Activated CD4-positive, alpha-beta memory T cell treated with anti-CD3 and anti-CD28 coated beads for 36 hours (primary cell): Measurements from ENCODE around the gene PSAP. TPM values are rescaled to one million over a fixed set of nuclear protein-coding genes. Genes with fewer than 3 reads are reported as not detected.
A peak's percentile ranks its signal among the peaks of the same experiment; 100 is the strongest.
"Not testable (repeated sequence)": the region's sequence is repeated elsewhere in the genome, so short reads cannot be mapped to it uniquely, and the experiment has no call there.

ENCODE experiments used
- CTCF ChIA-PET: fragments of 350-600 bp; sonication (Branson Sonifier 250); formaldehyde crosslinking; loops from one replicate; lab custom pipeline; 2021; ENCODE audit warnings: antibody characterized with exemption, inconsistent platforms; lab: Charles Lee
- POLR2A ChIA-PET: fragments of 350-600 bp; sonication (Branson Sonifier 250); formaldehyde crosslinking; loops from one replicate; lab custom pipeline; 2021; ENCODE audit warnings: antibody characterized with exemption; lab: Charles Lee
- DNase-seq: peaks from one replicate; pipeline ENCODE4 v3.0.0-alpha.2; 2020
- H3K27ac Mint-ChIP-seq: one replicate; pipeline ENCODE4 v1.8.0; 2021; ENCODE audit warnings: mixed read lengths
- H3K27me3 Mint-ChIP-seq: one replicate; pipeline ENCODE4 v1.8.0; 2021; ENCODE audit warnings: mixed read lengths
- H3K36me3 Mint-ChIP-seq: one replicate; pipeline ENCODE4 v1.8.0; 2021; ENCODE audit warnings: mixed read lengths
- H3K4me1 Mint-ChIP-seq: one replicate; pipeline ENCODE4 v1.8.0; 2021; ENCODE audit warnings: low read depth, mixed read lengths
- H3K4me3 Mint-ChIP-seq: one replicate; pipeline ENCODE4 v1.8.0; 2021; ENCODE audit warnings: mild to moderate bottlenecking, mixed read lengths
- H3K9me3 Mint-ChIP-seq: one replicate; pipeline ENCODE4 v1.8.0; 2021; ENCODE audit warnings: mixed read lengths
- intact Hi-C: fragments of 100-400 bp; cut with micrococcal nuclease; formaldehyde crosslinking; loops from one replicate; pipeline ENCODE4 v1.15.1; 2023
- total RNA-seq, 2 experiments: library from RNA; stranded (reverse); gene quantifications; one replicate each; pipeline ENCODE4 v1.2.3, GENCODE V29; 2021

Gene PSAP
- total RNA-seq, 2 experiments from 2014 or later: 137 to 144 TPM

GRCh38 chr10:71868192-71868697, 17.2 kb upstream of the PSAP start:
- ChIA-PET CTCF (no interaction called here), POLR2A (no interaction called here)
- Mint-ChIP-seq H3K27me3 (peaks cover 7% of the 10 kb centered on the region), H3K36me3 (no peaks in the 10 kb centered on the region), H3K4me3 (no peak overlapping the region), H3K27ac (no peak overlapping the region), H3K4me1 (no peaks in the 10 kb centered on the region), H3K9me3 (no peaks in the 10 kb centered on the region)
- intact Hi-C loops: no loop called here
- peak; percentile 29 for DNase-seq

GRCh38 chr10:71865561-71866041, 14.6 kb upstream of the PSAP start:
- H3K4me1 Mint-ChIP-seq: peaks cover 4% of the 10 kb centered on the region
- no peaks in the 10 kb centered on the region for H3K9me3 Mint-ChIP-seq
- H3K36me3 Mint-ChIP-seq: no peaks in the 10 kb centered on the region
- no peak for DNase-seq
- H3K27ac Mint-ChIP-seq: no peak overlapping the region
- intact Hi-C loops: no loop called here
- ChIA-PET POLR2A (no interaction called here), CTCF (no interaction called here)
- H3K4me3 Mint-ChIP-seq: no peak overlapping the region
- peaks cover 7% of the 10 kb centered on the region for H3K27me3 Mint-ChIP-seq

GRCh38 chr10:71864911-71865361, 13.9 kb upstream of the PSAP start:
- DNase-seq: no peak
- no peak overlapping the region for H3K4me3 Mint-ChIP-seq
- ChIA-PET POLR2A (no interaction called here), CTCF (no interaction called here)
- no peaks in the 10 kb centered on the region for H3K36me3 Mint-ChIP-seq
- peaks cover 7% of the 10 kb centered on the region for H3K27me3 Mint-ChIP-seq
- no peaks in the 10 kb centered on the region for H3K9me3 Mint-ChIP-seq
- no peak overlapping the region for H3K27ac Mint-ChIP-seq
- intact Hi-C loops: no loop called here
- peaks cover 7% of the 10 kb centered on the region for H3K4me1 Mint-ChIP-seq

GRCh38 chr10:71863203-71863602, 12.2 kb upstream of the PSAP start:
- intact Hi-C loops: no loop called here
- Mint-ChIP-seq H3K9me3 (no peaks in the 10 kb centered on the region), H3K27me3 (peaks cover 5% of the 10 kb centered on the region), H3K4me3 (no peak overlapping the region), H3K36me3 (no peaks in the 10 kb centered on the region), H3K27ac (no peak overlapping the region), H3K4me1 (peaks cover 7% of the 10 kb centered on the region)
- CTCF ChIA-PET: no interaction called here
- POLR2A ChIA-PET: no interaction called here
- no peak for DNase-seq

- intact Hi-C loops: no loop called here
- Mint-ChIP-seq H3K9me3 (no peaks in the 10 kb centered on the region), H3K36me3 (no peaks in the 10 kb centered on the region), H3K27ac (peak overlapping the region; percentile 77), H3K27me3 (no peaks in the 10 kb centered on the region), H3K4me1 (peaks cover 7% of the 10 kb centered on the region), H3K4me3 (no peak overlapping the region)
- ChIA-PET CTCF (interaction anchor here (2.7 kb wide), 1 partner anchor 36 kb away, joined by 13 read pairs; no protein-coding TSS in a partner anchor), POLR2A (interaction anchor here (1.2 kb wide), 1 partner anchor 181 kb away, joined by 3 read pairs; no protein-coding TSS in a partner anchor)
- DNase-seq: peak; percentile 71
Measured at GRCh38 chr10:71860243-71861029, 9.4 kb upstream of the PSAP start.

GRCh38 chr10:71857934-71858890, 7.2 kb upstream of the PSAP start:
- intact Hi-C loops: no loop called here
- POLR2A ChIA-PET: no interaction called here
- Mint-ChIP-seq H3K36me3 (no peaks in the 10 kb centered on the region), H3K4me1 (peaks cover 7% of the 10 kb centered on the region), H3K9me3 (no peaks in the 10 kb centered on the region), H3K27me3 (no peaks in the 10 kb centered on the region), H3K27ac (no peak overlapping the region), H3K4me3 (no peak overlapping the region)
- DNase-seq: no peak
- CTCF ChIA-PET: interaction anchor here (2.7 kb wide), 1 partner anchor 38 kb away, joined by 13 read pairs; no protein-coding TSS in a partner anchor

GRCh38 chr10:71856619-71857018, 5.6 kb upstream of the PSAP start:
- POLR2A ChIA-PET: no interaction called here
- H3K4me3 Mint-ChIP-seq: no peak overlapping the region
- H3K36me3 Mint-ChIP-seq: no peaks in the 10 kb centered on the region
- intact Hi-C loops: no loop called here
- no peak for DNase-seq
- H3K27ac Mint-ChIP-seq: no peak overlapping the region
- CTCF ChIA-PET: no interaction called here
- H3K27me3 Mint-ChIP-seq: no peaks in the 10 kb centered on the region
- peaks cover 7% of the 10 kb centered on the region for H3K4me1 Mint-ChIP-seq
- no peaks in the 10 kb centered on the region for H3K9me3 Mint-ChIP-seq

GRCh38 chr10:71854031-71854430, 3.0 kb upstream of the PSAP start:
- Mint-ChIP-seq H3K27me3 (no peaks in the 10 kb centered on the region), H3K36me3 (no peaks in the 10 kb centered on the region), H3K9me3 (no peaks in the 10 kb centered on the region), H3K4me1 (peaks cover 18% of the 10 kb centered on the region), H3K27ac (no peak overlapping the region), H3K4me3 (no peak overlapping the region)
- intact Hi-C loops: loop anchor here (5.0 kb wide), 1 partner anchor 127 kb away; no protein-coding TSS in a partner anchor
- CTCF ChIA-PET: interaction anchor here (1.1 kb wide), 1 partner anchor 43 kb away, joined by 3 read pairs; no protein-coding TSS in a partner anchor
- POLR2A ChIA-PET: interaction anchor here (0.6 kb wide), 1 partner anchor 519 kb away, joined by 3 read pairs; no protein-coding TSS in a partner anchor
- DNase-seq: no peak

- POLR2A ChIA-PET: no interaction called here
- DNase-seq: no peak
- no peaks in the 10 kb centered on the region for H3K9me3 Mint-ChIP-seq
- no peak overlapping the region for H3K4me3 Mint-ChIP-seq
- no peak overlapping the region for H3K27ac Mint-ChIP-seq
- CTCF ChIA-PET: interaction anchor here (0.6 to 1.1 kb wide), 2 partner anchors 41 to 740 kb away, joined by 3 read pairs; no protein-coding TSS in a partner anchor
- H3K36me3 Mint-ChIP-seq: no peaks in the 10 kb centered on the region
- no peaks in the 10 kb centered on the region for H3K27me3 Mint-ChIP-seq
- intact Hi-C loops: loop anchor here (5.0 kb wide), 1 partner anchor 125 kb away; no protein-coding TSS in a partner anchor
- H3K4me1 Mint-ChIP-seq: peaks cover 31% of the 10 kb centered on the region
Measured at GRCh38 chr10:71852355-71852937, 1.4 kb upstream of the PSAP start.

- ChIA-PET CTCF (interaction anchor here (0.6 to 2.1 kb wide), 6 partner anchors 45 to 531 kb away, joined by 3 to 8 read pairs (median 4); no protein-coding TSS in a partner anchor), POLR2A (interaction anchor here (1.0 to 1.1 kb wide), 2 partner anchors 79 to 480 kb away, joined by 3 read pairs; no protein-coding TSS in a partner anchor)
- not testable (repeated sequence) for H3K36me3 Mint-ChIP-seq, H3K27me3 Mint-ChIP-seq, DNase-seq, H3K9me3 Mint-ChIP-seq
- Mint-ChIP-seq H3K27ac (peak overlapping the region; percentile 76), H3K4me1 (peaks cover 38% of the 10 kb centered on the region), H3K4me3 (peak overlapping the region; percentile 82)
- intact Hi-C loops: loop anchor here (1.0 to 5.0 kb wide), 5 partner anchors 37 to 237 kb away; partner anchors contain the start of genes SPOCK2 and VSIR
Measured at GRCh38 chr10:71851465-71852095, 529 bp upstream of the PSAP start.
